PC-9 (cell line): ENCODE measurements around the gene TTLL7. TPM values are rescaled to one million over a fixed set of nuclear protein-coding genes. Genes with fewer than 3 reads are reported as not detected.

Experiments used
- BruUV-seq: library from RNA; stranded (reverse); fragments of 400-500 nt; replicated peaks from 2 replicates; lab custom pipeline; 2021; lab: Mats Ljungman, UMichigan
- CTCF ChIA-PET: fragments of 300-600 bp; sonication (Branson Sonifier 250); formaldehyde crosslinking; loops from one replicate; lab custom pipeline; 2022; ENCODE audit warnings: antibody characterized with exemption; lab: Charles Lee
- POLR2A ChIA-PET: fragments of 300-600 bp; sonication (Branson Sonifier 250); formaldehyde crosslinking; loops from one replicate; lab custom pipeline; 2022; ENCODE audit warnings: antibody characterized with exemption; ENCODE audit not compliant: unreplicated experiment; lab: Charles Lee
- DNase-seq, 2 experiments: peaks; one replicate each; pipeline versions ENCODE4 v3.0.0 to v3.0.0-alpha.2; 2015 to 2022; ENCODE audit warnings: mixed read lengths in 1 of 2
- H2AFZ ChIP-seq: fragments of 200-600 bp; sonication (generic); 2 replicates; pipeline ENCODE4 v1.8.1; 2017; ENCODE audit warnings: antibody characterized with exemption
- H3F3A ChIP-seq: fragments of 200-600 bp; sonication (generic); 2 replicates; pipeline ENCODE4 v1.8.1; 2017; ENCODE audit warnings: antibody characterized with exemption, mild to moderate bottlenecking, low read depth; ENCODE audit not compliant: insufficient read depth
- H3K27ac ChIP-seq: fragments of 200-600 bp; sonication (generic); 2 replicates; pipeline ENCODE4 v1.6.1; 2016; ENCODE audit warnings: mixed run types
- H3K27me3 ChIP-seq: fragments of 200-600 bp; sonication (generic); 2 replicates; pipeline ENCODE4 v1.6.1; 2016; ENCODE audit warnings: low read depth, mixed run types; ENCODE audit not compliant: insufficient read depth
- H3K36me3 ChIP-seq: fragments of 200-600 bp; sonication (generic); 2 replicates; pipeline ENCODE4 v1.6.1; 2016; ENCODE audit warnings: low read depth, mixed run types
- H3K4me1 ChIP-seq: fragments of 200-600 bp; sonication (generic); replicated peaks from 2 replicates; pipeline ENCODE4 v1.6.1; 2016; ENCODE audit warnings: mixed run types; ENCODE audit not compliant: insufficient read depth
- H3K4me2 ChIP-seq: fragments of 200-600 bp; sonication (generic); 2 replicates; pipeline ENCODE4 v1.6.1; 2017; ENCODE audit warnings: mixed run types
- H3K4me3 ChIP-seq: fragments of 200-600 bp; sonication (generic); 2 replicates; pipeline ENCODE4 v1.6.1; 2016; ENCODE audit warnings: mixed run types
- H3K79me2 ChIP-seq: fragments of 200-600 bp; sonication (generic); 2 replicates; pipeline ENCODE4 v1.6.1; 2017; ENCODE audit warnings: low read depth, mixed run types
- H3K9me2 ChIP-seq: fragments of 200-600 bp; sonication (generic); 2 replicates; pipeline ENCODE4 v1.8.1; 2017; ENCODE audit warnings: mild to moderate bottlenecking; ENCODE audit not compliant: insufficient read depth
- H3K9me3 ChIP-seq: fragments of 200-600 bp; sonication (generic); 2 replicates; pipeline ENCODE4 v1.8.1; 2016; ENCODE audit warnings: low read depth; ENCODE audit not compliant: insufficient read depth
- H4K20me1 ChIP-seq: fragments of 200-600 bp; sonication (generic); 2 replicates; pipeline ENCODE4 v1.8.1; 2017; ENCODE audit not compliant: insufficient read depth
- EZH2 ChIP-seq: fragments of 200-600 bp; sonication (generic); IDR thresholded peaks from 2 replicates; pipeline ENCODE4 v1.8.0; 2017; ENCODE audit warnings: antibody characterized with exemption, low read depth
- intact Hi-C: fragments of 100-400 bp; cut with micrococcal nuclease; formaldehyde crosslinking; loops from one replicate; pipeline ENCODE4 v1.10.0; 2022; ENCODE audit not compliant: unreplicated experiment
- total RNA-seq: library from RNA; stranded (reverse); gene quantifications from 2 replicates; pipeline ENCODE4 v1.2.3, GENCODE V29; 2021
- TF ChIP-seq, protein P1 (sequence below): fragments of 200-600 bp; sonication (generic); conservative IDR thresholded peaks from 2 replicates; pipeline ENCODE4 v1.6.1; 2017; ENCODE audit warnings: mixed run types, antibody characterized with exemption, mild to moderate bottlenecking, moderate library complexity

TTLL7 gene
- total RNA-seq, 1 experiment from 2014 or later = 4.1 TPM

DNA sequence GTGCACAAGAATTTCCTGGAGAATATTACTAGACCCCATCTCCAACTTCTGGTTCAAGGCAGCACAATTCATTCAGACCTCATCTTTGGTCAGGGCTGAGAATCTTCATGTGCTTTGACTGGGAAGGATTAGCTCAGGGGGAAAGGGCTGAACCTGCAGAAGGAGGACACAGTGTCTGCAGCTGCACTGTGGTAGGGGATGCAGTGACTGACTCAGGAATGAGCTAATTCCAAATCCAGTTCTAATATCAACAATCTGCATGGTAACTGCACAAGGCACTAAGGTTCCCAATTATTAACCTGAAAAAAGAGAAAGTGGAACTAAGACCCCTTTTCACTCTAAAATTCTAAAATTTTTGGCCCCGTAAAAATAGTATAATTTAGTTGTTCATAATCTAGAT is 31.6 kb downstream of the TTLL7 start:
- Histone ChIP-seq H3K79me2 (no peaks in the 10 kb centered on the region), H3K27ac (no peak overlapping the region), H2AFZ (no peak overlapping the region), H3K4me2 (no peak overlapping the region), H3K27me3 (no peaks in the 10 kb centered on the region), H3K4me3 (no peak overlapping the region), H3K9me3 (no peaks in the 10 kb centered on the region), H3K4me1 (no peaks in the 10 kb centered on the region), H3F3A (no peaks in the 10 kb centered on the region), H3K9me2 (no peaks in the 10 kb centered on the region; the same call in 1 of the 2 replicates), H3K36me3 (no peaks in the 10 kb centered on the region), H4K20me1 (no peaks in the 10 kb centered on the region)
- intact Hi-C loops = no loop called here
- ChIA-PET CTCF (no interaction called here), POLR2A (no interaction called here)
- BruUV-seq = no TSS peak
- TF ChIP-seq, protein P1, sequence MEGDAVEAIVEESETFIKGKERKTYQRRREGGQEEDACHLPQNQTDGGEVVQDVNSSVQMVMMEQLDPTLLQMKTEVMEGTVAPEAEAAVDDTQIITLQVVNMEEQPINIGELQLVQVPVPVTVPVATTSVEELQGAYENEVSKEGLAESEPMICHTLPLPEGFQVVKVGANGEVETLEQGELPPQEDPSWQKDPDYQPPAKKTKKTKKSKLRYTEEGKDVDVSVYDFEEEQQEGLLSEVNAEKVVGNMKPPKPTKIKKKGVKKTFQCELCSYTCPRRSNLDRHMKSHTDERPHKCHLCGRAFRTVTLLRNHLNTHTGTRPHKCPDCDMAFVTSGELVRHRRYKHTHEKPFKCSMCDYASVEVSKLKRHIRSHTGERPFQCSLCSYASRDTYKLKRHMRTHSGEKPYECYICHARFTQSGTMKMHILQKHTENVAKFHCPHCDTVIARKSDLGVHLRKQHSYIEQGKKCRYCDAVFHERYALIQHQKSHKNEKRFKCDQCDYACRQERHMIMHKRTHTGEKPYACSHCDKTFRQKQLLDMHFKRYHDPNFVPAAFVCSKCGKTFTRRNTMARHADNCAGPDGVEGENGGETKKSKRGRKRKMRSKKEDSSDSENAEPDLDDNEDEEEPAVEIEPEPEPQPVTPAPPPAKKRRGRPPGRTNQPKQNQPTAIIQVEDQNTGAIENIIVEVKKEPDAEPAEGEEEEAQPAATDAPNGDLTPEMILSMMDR = no peak
- TF ChIP-seq EZH2 = no peak
- DNase-seq = no peak

DNA sequence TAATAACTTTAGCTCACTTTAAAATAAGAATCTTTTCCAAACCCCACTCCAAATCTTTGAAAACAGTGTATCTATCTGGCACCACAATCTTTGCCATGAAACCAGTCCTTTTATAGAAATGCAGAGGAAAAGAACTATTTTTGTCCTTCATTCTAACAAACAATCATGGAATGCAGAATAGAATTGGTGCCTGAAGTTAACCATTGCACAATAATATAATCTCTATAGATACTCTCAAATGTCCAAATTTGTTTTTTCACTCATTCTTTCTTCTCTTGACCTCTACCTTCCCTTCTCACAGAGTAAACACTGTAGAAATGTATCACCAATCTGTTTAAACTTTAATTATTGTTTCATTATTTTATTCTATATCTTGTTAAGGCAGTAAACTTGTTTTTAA is 34.8 kb downstream of the TTLL7 start:
- Histone ChIP-seq H2AFZ (no peak overlapping the region), H3K4me3 (no peak overlapping the region)

DNA sequence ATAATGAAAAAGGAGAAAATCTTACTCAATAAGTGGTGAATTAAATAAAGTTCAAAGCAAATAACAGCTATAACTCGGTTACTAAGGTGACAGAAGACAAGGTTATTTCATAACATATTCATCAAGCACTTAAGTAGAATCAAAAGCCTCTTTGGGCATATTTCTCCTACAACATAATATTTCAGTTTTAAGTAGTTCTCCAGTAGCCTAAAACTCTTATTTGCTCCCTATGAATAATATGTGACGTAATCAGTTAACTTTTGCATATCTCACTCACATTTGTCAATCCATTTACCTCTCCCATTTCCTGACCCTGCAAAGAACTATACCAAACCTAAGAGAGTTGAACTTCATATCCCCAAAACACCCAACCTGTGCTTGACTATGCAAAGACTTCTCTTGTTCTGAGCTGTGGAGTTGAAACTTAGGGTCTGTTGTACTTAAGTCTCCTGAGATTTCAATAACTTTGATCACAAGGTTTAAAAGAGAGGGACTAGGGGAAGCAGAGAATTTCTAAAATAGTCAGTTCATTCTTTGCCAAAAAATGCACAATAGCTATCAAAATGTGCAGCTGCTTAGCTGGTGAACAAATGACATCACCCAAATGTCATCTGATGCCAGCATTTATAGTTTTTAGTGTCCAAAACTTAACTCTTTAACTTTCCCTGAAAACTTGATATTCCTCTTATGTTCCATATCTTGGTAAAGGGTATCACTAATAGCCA is 37.2 kb downstream of the TTLL7 start:
- CTCF ChIA-PET = no interaction called here
- BruUV-seq = no TSS peak
- no peaks in the 10 kb centered on the region for H3K79me2 ChIP-seq
- no peaks in the 10 kb centered on the region for H3K9me2 ChIP-seq
- no peak for DNase-seq
- no peaks in the 10 kb centered on the region for H3K9me3 ChIP-seq
- H3F3A ChIP-seq = no peaks in the 10 kb centered on the region
- H3K4me2 ChIP-seq = no peak overlapping the region
- POLR2A ChIA-PET = interaction anchor here (0.5 kb wide), 1 partner anchor 86 kb away, joined by 5 read pairs; no protein-coding TSS in a partner anchor
- intact Hi-C loops = no loop called here
- H3K27me3 ChIP-seq = no peaks in the 10 kb centered on the region
- H2AFZ ChIP-seq = no peak overlapping the region
- no peak overlapping the region for H3K4me3 ChIP-seq
- no peaks in the 10 kb centered on the region for H4K20me1 ChIP-seq
- no peak for TF ChIP-seq EZH2
- TF ChIP-seq, protein P1 = no peak
- H3K4me1 ChIP-seq = no peaks in the 10 kb centered on the region
- H3K36me3 ChIP-seq = no peaks in the 10 kb centered on the region
- no peak overlapping the region for H3K27ac ChIP-seq

More for the DNA sequence above, 34.8 kb downstream of the TTLL7 start:
- no peaks in the 10 kb centered on the region for H3K9me3 ChIP-seq
- intact Hi-C loops = no loop called here
- no TSS peak for BruUV-seq
- DNase-seq = no peak
- no peaks in the 10 kb centered on the region for H3K79me2 ChIP-seq
- H3K27me3 ChIP-seq = no peaks in the 10 kb centered on the region
- H4K20me1 ChIP-seq = no peaks in the 10 kb centered on the region
- no peak overlapping the region for H3K27ac ChIP-seq
- ChIA-PET CTCF (no interaction called here), POLR2A (no interaction called here)
- TF ChIP-seq, protein P1 = no peak
- TF ChIP-seq EZH2 = no peak
- no peaks in the 10 kb centered on the region for H3K9me2 ChIP-seq
- no peaks in the 10 kb centered on the region for H3K36me3 ChIP-seq
- H3K4me2 ChIP-seq = no peak overlapping the region
- no peaks in the 10 kb centered on the region for H3K4me1 ChIP-seq
- H3F3A ChIP-seq = no peaks in the 10 kb centered on the region
